NCI-H1694 treated with DMSO at 0.1 percent for 48 hours (cell line): Measurements from ENCODE around the gene THRB.

ENCODE experiments used
- DNase-seq: peaks from one replicate; lab custom pipeline; 2025; lab: John Stamatoyannopoulos, UW

Gene THRB

GRCh38 chr3:24225385-24225950 is 269.2 kb downstream of the THRB start:
- no peak for DNase-seq

DNA sequence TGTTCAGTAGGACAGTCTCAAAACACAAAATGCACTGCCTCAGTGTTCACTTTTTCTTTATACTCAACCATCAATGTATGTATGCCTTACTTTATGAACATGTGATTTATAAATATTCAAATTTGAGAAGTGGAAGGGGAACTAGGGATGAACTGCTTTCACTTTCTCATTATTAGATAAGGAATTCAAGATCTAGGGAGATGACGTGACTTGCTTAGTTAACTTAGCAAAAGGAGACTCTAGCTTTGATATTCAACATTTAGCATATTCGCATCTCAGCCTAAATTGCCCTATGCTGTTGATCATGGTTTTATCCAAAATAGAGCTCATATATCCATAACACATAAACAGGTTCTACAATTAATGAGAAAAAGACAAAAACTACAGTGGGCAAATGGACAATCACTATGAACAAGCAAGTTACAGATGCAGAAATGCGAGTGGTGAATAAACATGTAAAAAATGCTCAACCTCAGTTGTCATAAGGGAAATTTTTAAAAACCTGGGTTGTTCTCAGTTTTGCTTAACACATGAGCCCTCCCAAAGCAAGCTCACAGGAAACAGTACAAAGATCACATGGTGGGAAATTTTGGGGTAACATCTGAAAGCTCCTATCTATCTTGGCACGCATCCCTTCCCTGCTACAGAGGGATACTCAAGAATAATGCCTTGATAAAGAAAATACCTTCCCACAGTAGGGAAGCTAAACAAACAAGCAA is 269.8 kb downstream of the THRB start:
- no peak for DNase-seq

GRCh38 chr3:24222165-24222805 is 272.4 kb downstream of the THRB start:
- DNase-seq: no peak

GRCh38 chr3:24220859-24221657 is 273.6 kb downstream of the THRB start:
- DNase-seq: no peak

DNA sequence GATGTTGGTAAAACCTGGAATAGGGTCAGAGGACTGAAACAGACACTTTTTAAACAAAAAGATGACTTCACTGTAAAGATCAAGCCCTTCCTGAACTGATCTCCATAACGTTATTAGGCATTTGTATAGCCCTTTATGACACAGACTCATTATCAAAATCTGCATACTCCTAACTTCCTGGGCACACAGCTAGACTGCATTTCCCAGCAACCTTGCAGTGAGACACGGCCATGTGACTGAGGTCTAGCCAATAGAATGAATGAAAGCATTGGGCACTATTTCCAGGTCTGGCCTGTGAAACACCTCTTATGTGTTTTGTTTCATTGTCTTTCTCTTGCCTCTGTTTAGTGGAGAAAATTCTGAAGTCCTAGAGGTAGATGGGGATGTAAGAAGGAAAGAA is 279.1 kb downstream of the THRB start:
- DNase-seq: no peak

- no peak for DNase-seq
These were observed 283.3 kb downstream of the THRB start for GRCh38 chr3:24211381-24211780.

GRCh38 chr3:24202071-24202470 is 292.6 kb downstream of the THRB start:
- DNase-seq: no peak

DNA sequence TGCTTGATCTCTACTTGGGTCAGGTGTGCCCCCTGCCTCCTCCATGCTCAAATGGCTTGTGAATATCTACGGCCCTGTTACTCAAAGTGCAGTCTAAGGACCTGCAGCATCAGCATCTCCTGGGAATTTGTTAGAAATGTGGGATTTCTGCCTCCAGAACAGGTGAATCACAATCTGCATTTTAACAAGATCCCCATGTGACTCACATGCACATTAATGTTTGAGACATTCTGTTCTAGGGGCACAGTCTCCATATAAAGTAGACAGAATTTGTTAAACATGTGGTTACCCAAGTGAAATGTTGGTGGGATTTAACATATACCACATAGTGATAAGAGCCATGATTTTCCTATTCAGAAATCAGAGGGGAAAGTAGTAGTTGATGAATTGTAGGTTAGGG is 293.3 kb downstream of the THRB start:
- no peak for DNase-seq

DNA sequence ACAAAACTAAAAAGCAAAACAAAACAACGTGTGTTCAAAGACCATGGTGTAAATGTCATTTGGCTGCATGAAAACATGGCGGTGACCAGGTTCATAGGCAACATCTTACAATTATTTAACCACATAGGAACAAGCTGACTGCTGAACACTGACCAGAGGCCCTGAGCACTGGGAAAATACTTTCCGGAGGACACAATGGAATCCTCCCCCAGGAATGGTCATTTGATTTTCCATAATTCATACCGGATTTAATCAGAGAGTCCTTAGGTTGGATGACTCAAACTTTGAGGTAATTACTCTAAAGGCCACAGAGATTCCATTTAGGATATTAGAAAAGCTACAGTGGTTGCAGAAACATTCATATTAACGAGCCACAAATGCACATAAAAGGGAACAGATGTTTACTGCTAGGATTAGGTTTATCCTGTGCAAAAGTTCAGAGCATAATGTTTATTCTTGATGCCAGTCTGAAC is 294.8 kb downstream of the THRB start:
- DNase-seq: no peak

DNA sequence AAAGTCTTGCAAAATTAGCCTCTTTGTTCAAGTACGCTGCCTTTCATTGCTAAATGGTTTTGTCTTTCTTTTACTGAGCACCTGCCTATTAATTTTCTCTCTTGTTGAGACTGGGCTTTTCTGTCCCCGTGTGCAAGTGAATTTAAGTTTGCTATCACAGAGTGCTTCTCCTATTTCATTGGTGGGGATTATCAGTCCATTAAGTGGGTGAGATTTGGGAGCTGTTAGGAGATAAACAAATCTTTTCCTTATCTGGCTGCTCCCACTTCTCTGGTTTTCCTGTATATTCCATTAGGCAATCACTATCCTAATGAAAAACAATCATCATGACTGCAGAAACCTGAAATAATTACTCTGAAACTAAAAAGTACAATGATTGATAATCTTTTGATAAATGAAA is 295.4 kb downstream of the THRB start:
- no peak for DNase-seq

DNA sequence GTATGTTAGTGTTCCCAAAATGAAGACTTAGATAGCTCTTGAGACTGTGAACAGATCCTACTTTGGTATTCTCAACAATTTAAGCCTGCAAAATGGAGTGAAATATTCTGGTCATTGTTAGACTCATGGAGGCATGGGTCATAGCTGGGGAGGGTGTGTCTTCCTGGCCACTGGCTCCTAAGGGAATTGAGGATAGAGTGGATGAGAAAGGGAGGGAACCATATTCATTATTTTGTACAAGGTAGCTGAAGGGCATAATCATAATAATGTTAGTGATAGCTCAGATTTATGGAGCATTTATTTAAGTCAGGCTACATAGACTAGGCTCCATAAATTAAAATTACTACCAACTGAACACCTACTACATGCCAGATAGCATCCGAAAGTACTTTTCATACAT is 295.9 kb downstream of the THRB start:
- no peak for DNase-seq

- no peak for DNase-seq
These were observed 296.8 kb downstream of the THRB start for GRCh38 chr3:24197809-24198208.

DNA sequence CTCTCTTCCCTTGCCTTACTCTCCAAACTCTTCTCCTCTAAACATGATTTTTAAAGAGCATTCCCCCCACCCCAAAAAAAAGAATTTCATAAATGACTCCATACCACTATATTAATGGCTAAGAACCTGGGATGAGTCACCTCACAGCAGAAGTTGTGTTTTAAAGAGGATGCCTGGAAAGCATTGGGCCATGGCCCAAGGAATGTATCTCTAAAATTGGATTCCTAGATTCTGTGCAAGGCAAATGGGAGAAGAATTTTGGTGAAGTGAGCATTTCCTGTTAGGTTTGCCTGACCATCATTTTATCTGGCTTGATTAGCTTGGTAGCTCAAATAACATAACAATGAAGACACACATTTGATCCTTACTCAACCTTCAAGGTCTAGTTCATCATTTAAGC is 298.1 kb downstream of the THRB start:
- no peak for DNase-seq

- no peak for DNase-seq
These were observed 299.0 kb downstream of the THRB start for GRCh38 chr3:24195504-24196230.

DNA sequence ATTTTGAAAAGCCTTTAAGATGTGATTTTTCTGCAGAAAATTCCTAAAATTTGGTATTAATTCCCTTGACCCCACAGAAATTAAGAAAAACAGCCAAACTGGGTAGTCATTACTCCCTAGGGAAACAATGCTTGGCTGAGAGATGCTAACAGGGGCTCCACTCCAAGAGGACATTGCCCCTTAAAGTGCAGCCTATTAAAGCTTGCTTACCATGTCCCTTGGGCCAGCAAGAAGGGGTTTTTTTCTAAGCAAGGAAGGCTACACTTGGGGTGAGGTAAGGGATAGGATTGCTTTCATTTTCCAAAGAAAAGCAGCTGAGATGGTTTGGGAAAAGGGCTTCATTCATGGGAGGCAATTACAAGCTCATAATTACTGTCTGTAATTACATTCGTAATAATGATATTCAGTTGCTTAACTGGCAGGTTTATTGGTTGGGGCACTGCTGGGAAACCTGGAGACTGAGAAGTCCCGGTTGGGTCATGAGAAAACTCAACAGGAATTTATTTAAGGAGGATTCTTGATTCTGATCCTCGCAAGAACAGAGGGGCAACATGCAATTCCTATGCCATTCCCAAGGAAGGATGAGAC is 302.1 kb downstream of the THRB start:
- DNase-seq: no peak

DNA sequence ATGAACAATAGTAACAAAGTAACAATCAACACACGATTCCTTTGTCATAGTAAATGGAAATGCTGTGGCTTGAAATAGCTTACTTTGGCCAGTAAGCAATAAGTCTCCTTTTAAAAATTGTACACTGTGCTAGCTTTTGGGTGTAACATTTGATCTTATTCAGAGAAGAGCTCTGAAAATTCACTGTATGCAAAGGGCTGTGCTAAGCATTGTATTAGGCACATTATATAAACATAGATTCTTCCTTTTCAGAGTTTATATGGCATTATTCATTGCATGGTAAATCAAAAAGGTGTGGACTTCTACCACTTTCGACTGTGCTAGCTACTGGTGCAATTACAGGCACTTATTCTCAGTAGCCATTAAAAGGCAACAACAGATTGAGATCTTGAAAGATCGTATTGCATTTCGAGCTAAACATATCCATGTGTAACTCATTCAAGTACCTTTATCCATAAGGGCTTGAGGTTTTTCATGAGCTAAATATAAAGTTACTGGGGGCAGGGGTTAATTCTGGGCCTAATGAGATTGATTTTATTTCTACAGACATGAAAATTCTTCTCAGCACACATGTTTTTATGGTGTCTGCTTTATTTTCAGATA is 302.7 kb downstream of the THRB start:
- DNase-seq: no peak

- DNase-seq: no peak
These were observed 304.4 kb downstream of the THRB start for GRCh38 chr3:24190256-24190655.

DNA sequence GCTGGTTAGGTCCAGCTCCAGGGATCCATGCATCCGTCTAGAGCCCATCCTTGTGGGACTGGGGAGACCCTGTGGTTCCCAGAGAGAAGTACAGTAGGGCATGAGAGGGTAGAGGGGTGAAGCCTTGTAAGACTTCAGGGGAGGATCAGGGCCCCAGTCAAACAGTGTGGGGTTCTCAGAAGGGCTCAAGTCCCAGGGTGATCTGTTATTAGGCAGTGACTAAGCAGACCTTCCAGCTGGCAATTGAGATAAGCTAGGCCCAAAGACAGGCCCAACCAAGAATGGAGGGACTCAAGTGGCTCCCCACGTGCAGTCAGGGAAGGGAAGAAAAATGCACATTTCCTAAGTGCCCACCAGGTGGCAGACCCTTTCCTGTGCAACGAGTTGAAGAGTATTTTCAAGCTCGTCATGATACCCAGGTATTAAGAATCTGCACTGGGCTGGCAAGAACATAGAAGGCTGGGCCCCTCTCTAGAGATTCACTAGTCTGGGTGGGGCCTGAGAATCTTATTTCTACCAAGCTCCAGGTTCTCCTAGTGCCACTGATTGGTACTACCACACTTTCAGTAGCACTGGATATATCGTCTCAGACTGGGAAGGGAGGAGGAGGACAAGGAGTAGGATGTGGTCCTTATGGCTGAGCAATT is 308.8 kb downstream of the THRB start:
- DNase-seq: no peak

- no peak for DNase-seq
These were observed 310.0 kb downstream of the THRB start for GRCh38 chr3:24184528-24185176.

- no peak for DNase-seq
These were observed 311.9 kb downstream of the THRB start for GRCh38 chr3:24182756-24183155.
